Colonic mucosa (tissue), 4 donors: ENCODE data around the gene COL4A2. TPM values are rescaled to one million over a fixed set of nuclear protein-coding genes. Genes with fewer than 3 reads are reported as not detected.

Experiments
- DNase-seq: peaks from one replicate; pipeline ENCODE4 v3.0.0-alpha.2; 2020
- H3K27ac ChIP-seq: fragments of 200-600 bp; one replicate; pipeline ENCODE4 v1.8.0; 2021
- H3K27me3 ChIP-seq: fragments of 200-600 bp; one replicate; pipeline ENCODE4 v1.8.0; 2021
- H3K36me3 ChIP-seq: fragments of 200-600 bp; one replicate; pipeline ENCODE4 v1.8.0; 2021
- H3K4me1 ChIP-seq: fragments of 200-600 bp; one replicate; pipeline ENCODE4 v1.8.0; 2021; ENCODE audit warnings: mild to moderate bottlenecking
- H3K4me3 ChIP-seq: fragments of 200-600 bp; one replicate; pipeline ENCODE4 v1.8.0; 2021
- H3K9ac ChIP-seq, 2 donors: one replicate each; pipeline ENCODE4 v1.7.0; 2013; ENCODE audit warnings: control low read depth in 2 of 2, low read depth in 2 of 2, low read length in 2 of 2
- H3K9me3 ChIP-seq: fragments of 200-600 bp; one replicate; pipeline ENCODE4 v1.8.0; 2021
- intact Hi-C: fragments of 100-400 bp; cut with DNase I; formaldehyde crosslinking; loops from one replicate; pipeline ENCODE4 v1.14.1; 2022
- total RNA-seq, 2 donors: library from RNA; stranded (reverse); fragmentation: NEBNext Ultra II Directional in 1 of 2; extraction: Animal tissue kit (Norgen Biotek cat#: 25700) in 1 of 2; gene quantifications; one replicate each; pipeline ENCODE4 v1.2.1, GENCODE V29; 2021
- TF ChIP-seq, protein P1 (sequence below): fragments of 200-600 bp; IDR thresholded peaks from one replicate; pipeline ENCODE4 v1.8.0; 2022; ENCODE audit warnings: antibody characterized with exemption, mild to moderate bottlenecking
- donor health status: healthy.
- donor health status: DM: no; HTN: no; CAD: no.
- donor health status: DM: no; HTN: no; CAD: no.

Gene COL4A2
- 100 to 1,000 TPM in 1 of 2 donors, 10 to 100 TPM in 1; 61.1 to 111 TPM for total RNA-seq

DNA sequence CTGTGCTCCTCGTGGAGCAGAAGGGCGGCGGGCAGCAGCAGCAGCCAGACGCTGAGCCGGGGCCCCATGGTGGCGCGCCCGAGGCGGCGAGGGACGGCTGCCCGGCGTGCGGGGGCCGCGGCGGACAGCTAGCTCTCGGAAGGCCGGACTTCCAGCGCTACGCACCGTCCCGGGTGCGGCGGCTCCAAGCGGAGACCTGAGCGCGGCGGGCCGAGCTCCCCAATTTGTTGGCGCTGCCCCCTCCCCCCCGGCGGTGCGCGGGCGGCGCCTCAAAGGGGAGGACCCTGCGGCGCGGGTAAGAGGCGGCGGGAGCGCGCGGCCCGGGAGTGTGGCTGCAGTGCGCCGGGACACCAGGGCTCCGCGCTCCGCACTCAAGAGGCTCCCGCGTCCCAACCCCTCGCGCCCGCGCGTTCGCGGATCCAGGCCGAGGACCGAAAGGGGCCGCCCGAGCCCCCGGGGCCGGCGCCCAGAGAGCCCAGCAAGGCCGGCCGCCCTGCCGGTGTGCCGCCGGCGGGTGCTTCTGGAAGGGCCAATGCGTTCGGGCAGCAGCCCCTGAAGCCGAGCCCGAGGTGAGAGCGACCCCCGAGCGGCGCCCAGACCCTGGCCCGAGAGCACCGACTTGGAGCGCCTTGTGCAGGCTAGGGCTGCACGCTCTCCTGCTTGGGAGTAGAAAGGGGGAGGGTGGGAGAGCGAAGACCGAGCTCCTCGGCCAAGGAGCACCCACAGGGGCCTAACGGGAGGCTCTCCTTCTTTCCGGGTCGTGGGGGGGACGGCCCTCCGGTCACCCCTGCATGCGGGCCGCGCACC is at the start of gene COL4A2, which contains the start of gene COL4A1:
Gene COL4A2 (plus strand): TSS at position 325 of the 807 bp plus-strand sequence. CDS start 620 bp downstream, outside the sequence.
Gene COL4A1 (minus strand): TSS at position 198 of the 807 bp plus-strand sequence. CDS start 130 bp downstream, at position 68.
- Histone ChIP-seq H3K4me1 (no peaks in the 10 kb centered on the region), H3K36me3 (no peaks in the 10 kb centered on the region), H3K4me3 (peak within 1 kb of the TSS; percentile 48), H3K27me3 (peaks cover 28% of the 10 kb centered on the region), H3K9me3 (no peaks in the 10 kb centered on the region), H3K27ac (peak within 1 kb of the TSS; percentile 84), H3K9ac (peak within 1 kb of the TSS; percentile 53 to 71)
- TF ChIP-seq, protein P1, sequence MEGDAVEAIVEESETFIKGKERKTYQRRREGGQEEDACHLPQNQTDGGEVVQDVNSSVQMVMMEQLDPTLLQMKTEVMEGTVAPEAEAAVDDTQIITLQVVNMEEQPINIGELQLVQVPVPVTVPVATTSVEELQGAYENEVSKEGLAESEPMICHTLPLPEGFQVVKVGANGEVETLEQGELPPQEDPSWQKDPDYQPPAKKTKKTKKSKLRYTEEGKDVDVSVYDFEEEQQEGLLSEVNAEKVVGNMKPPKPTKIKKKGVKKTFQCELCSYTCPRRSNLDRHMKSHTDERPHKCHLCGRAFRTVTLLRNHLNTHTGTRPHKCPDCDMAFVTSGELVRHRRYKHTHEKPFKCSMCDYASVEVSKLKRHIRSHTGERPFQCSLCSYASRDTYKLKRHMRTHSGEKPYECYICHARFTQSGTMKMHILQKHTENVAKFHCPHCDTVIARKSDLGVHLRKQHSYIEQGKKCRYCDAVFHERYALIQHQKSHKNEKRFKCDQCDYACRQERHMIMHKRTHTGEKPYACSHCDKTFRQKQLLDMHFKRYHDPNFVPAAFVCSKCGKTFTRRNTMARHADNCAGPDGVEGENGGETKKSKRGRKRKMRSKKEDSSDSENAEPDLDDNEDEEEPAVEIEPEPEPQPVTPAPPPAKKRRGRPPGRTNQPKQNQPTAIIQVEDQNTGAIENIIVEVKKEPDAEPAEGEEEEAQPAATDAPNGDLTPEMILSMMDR = no peak
- peak; percentile 54 for DNase-seq
- intact Hi-C loops = loop anchor here (5.0 kb wide), 1 partner anchor 40 kb away; no protein-coding TSS in a partner anchor

DNA sequence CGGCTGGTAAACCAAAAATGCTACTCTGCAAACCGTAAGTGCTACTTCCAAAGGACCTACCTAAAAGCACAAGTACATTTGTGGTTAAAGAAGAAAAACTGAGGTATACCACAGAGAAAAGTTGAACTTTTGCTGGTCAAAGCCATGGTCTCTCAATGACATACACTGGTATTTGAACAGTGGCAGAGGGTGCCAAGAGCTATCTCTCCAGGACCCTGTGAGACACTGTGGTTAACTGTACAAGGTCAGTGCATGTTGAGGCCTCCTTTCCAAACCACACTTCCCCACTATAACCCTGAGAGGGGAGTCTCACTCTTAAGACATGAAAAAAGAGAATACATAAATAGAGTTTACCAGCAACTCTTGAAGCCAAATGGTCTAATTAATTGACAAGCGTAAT is 49.7 kb upstream of the COL4A2 start:
- intact Hi-C loops = no loop called here
- Histone ChIP-seq H3K27ac (no peak overlapping the region), H3K27me3 (no peaks in the 10 kb centered on the region), H3K4me1 (no peaks in the 10 kb centered on the region), H3K36me3 (no peaks in the 10 kb centered on the region), H3K9ac (no peak overlapping the region), H3K9me3 (no peaks in the 10 kb centered on the region), H3K4me3 (no peak overlapping the region)
- TF ChIP-seq, protein P1 = no peak
- no peak for DNase-seq

GRCh38 chr13:110258876-110259631 is 48.0 kb upstream of the COL4A2 start:
- H3K4me3 ChIP-seq = no peak overlapping the region
- no peaks in the 10 kb centered on the region for H3K4me1 ChIP-seq
- intact Hi-C loops = no loop called here
- TF ChIP-seq, protein P1 = no peak
- no peaks in the 10 kb centered on the region for H3K9me3 ChIP-seq
- DNase-seq = no peak
- no peak overlapping the region for H3K9ac ChIP-seq
- no peaks in the 10 kb centered on the region for H3K27me3 ChIP-seq
- no peaks in the 10 kb centered on the region for H3K36me3 ChIP-seq
- H3K27ac ChIP-seq = peak overlapping the region; percentile 19

GRCh38 chr13:110259651-110260050 is 47.4 kb upstream of the COL4A2 start:
- Histone ChIP-seq H3K9ac (no peak overlapping the region), H3K4me1 (no peaks in the 10 kb centered on the region)
- intact Hi-C loops = no loop called here

More at GRCh38 chr13:110259651-110260050, 47.4 kb upstream of the COL4A2 start:
- Histone ChIP-seq H3K27me3 (no peaks in the 10 kb centered on the region), H3K9me3 (no peaks in the 10 kb centered on the region), H3K27ac (peak overlapping the region; percentile 19), H3K36me3 (no peaks in the 10 kb centered on the region), H3K4me3 (no peak overlapping the region)
- TF ChIP-seq, protein P1 = no peak
- no peak for DNase-seq
